HUES48 (cell line): ENCODE results near the gene GRHPR.
A peak's percentile ranks its signal among the peaks of the same experiment; 100 is the strongest.

Source experiments
- H3K27ac ChIP-seq: one replicate; pipeline ENCODE4 v1.7.0; 2013; ENCODE audit warnings: low read depth, low read length, inconsistent platforms
- H3K27me3 ChIP-seq: 2 replicates; pipeline ENCODE4 v1.6.1; 2013; ENCODE audit warnings: mild to moderate bottlenecking, low read length; ENCODE audit not compliant: control insufficient read depth, insufficient read depth
- H3K36me3 ChIP-seq: 2 replicates; pipeline ENCODE4 v1.6.1; 2013; ENCODE audit warnings: low read length; ENCODE audit not compliant: control insufficient read depth, insufficient read depth
- H3K4me1 ChIP-seq: 2 replicates; pipeline ENCODE4 v1.6.1; 2013; ENCODE audit warnings: mild to moderate bottlenecking, low read length; ENCODE audit not compliant: control insufficient read depth, insufficient read depth
- H3K4me3 ChIP-seq: 2 replicates; pipeline ENCODE4 v1.5.1; 2013; ENCODE audit warnings: mild to moderate bottlenecking, low read depth, low read length
- H3K9ac ChIP-seq: 2 replicates; pipeline ENCODE4 v1.6.1; 2013; ENCODE audit warnings: mild to moderate bottlenecking, low read depth, low read length, moderate library complexity
- H3K9me3 ChIP-seq: 2 replicates; pipeline ENCODE4 v1.6.1; 2013; ENCODE audit warnings: low read length; ENCODE audit not compliant: control insufficient read depth, insufficient read depth

Gene GRHPR

GRCh38 chr9:37437010-37437409, 14.5 kb downstream of the GRHPR start:
- Histone ChIP-seq H3K36me3 (peaks cover 86% of the 10 kb centered on the region), H3K27me3 (no peaks in the 10 kb centered on the region)

DNA sequence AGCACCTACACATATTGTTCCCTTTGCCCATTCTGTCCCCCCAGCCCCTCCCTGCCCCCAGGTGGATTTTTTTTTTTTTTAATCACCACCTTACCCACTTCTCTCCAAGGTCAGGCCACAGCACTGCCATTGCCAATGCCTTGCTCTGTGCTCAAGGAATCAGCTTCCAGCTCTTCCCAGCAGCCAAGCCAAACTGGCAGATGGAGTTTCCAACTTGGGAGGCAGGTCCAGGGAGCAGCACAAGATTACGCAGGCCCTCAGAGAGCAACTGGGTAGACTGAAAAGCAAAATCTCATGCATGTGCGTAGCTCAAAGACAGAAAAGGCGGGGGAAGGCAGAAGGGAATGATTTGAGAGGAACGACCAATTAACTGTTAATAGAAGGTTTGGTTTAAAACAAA, 15.1 kb downstream of the GRHPR start:
- H3K4me1 ChIP-seq: peaks cover 14% of the 10 kb centered on the region; the same call in 1 of the 2 replicates
- no peaks in the 10 kb centered on the region for H3K27me3 ChIP-seq
- peaks cover 88% of the 10 kb centered on the region for H3K36me3 ChIP-seq
- no peak overlapping the region for H3K27ac ChIP-seq
- H3K9ac ChIP-seq: no peak overlapping the region
- H3K9me3 ChIP-seq: no peaks in the 10 kb centered on the region
- H3K4me3 ChIP-seq: no peak overlapping the region

More at GRCh38 chr9:37437010-37437409, 14.5 kb downstream of the GRHPR start:
- Histone ChIP-seq H3K4me3 (no peak overlapping the region), H3K4me1 (peaks cover 14% of the 10 kb centered on the region; the same call in 1 of the 2 replicates), H3K27ac (no peak overlapping the region), H3K9me3 (no peaks in the 10 kb centered on the region), H3K9ac (no peak overlapping the region)

DNA sequence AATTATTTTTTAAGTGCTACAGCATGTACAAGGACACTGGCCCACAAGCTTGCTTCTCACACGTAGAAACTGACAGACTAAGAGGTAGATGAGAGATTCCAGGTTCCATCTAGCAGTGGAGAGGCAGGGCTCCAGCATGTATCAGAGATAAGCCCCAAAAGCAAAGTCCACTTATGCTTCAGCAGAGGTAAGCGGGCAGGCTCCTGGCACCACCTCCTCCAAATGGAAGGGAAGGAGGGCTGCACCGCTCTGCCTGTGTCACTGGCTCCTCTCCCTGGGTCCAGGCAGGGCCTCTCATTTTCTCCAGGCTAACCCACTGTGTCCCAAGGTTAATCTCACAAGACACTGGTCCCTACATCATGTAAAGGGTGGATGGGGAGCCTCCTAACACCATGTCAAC, 15.9 kb downstream of the GRHPR start:
- Histone ChIP-seq H3K4me1 (peaks cover 13% of the 10 kb centered on the region; the same call in 1 of the 2 replicates), H3K36me3 (peaks cover 87% of the 10 kb centered on the region), H3K4me3 (no peak overlapping the region), H3K27ac (no peak overlapping the region), H3K9ac (no peak overlapping the region), H3K27me3 (no peaks in the 10 kb centered on the region), H3K9me3 (no peaks in the 10 kb centered on the region)

- Histone ChIP-seq H3K27me3 (no peaks in the 10 kb centered on the region), H3K9ac (no peak overlapping the region), H3K27ac (no peak overlapping the region), H3K4me3 (no peak overlapping the region), H3K9me3 (no peaks in the 10 kb centered on the region), H3K36me3 (peaks cover 61% of the 10 kb centered on the region), H3K4me1 (no peaks in the 10 kb centered on the region)
Measured at GRCh38 chr9:37441776-37442370, 19.4 kb downstream of the GRHPR start.

GRCh38 chr9:37442556-37442955, 20.1 kb downstream of the GRHPR start:
- no peaks in the 10 kb centered on the region for H3K9me3 ChIP-seq
- H3K27ac ChIP-seq: no peak overlapping the region
- H3K4me1 ChIP-seq: no peaks in the 10 kb centered on the region
- no peak overlapping the region for H3K4me3 ChIP-seq
- no peak overlapping the region for H3K9ac ChIP-seq
- peaks cover 54% of the 10 kb centered on the region for H3K36me3 ChIP-seq
- H3K27me3 ChIP-seq: no peaks in the 10 kb centered on the region

GRCh38 chr9:37443566-37443965, 21.1 kb downstream of the GRHPR start:
- no peaks in the 10 kb centered on the region for H3K27me3 ChIP-seq
- no peaks in the 10 kb centered on the region for H3K9me3 ChIP-seq
- H3K9ac ChIP-seq: no peak overlapping the region
- H3K36me3 ChIP-seq: peaks cover 49% of the 10 kb centered on the region
- H3K27ac ChIP-seq: no peak overlapping the region
- no peaks in the 10 kb centered on the region for H3K4me1 ChIP-seq
- no peak overlapping the region for H3K4me3 ChIP-seq

- Histone ChIP-seq H3K9ac (no peak overlapping the region), H3K36me3 (peaks cover 37% of the 10 kb centered on the region), H3K27ac (no peak overlapping the region)
Measured at GRCh38 chr9:37444890-37445289, 22.4 kb downstream of the GRHPR start.

GRCh38 chr9:37445832-37446231, 23.3 kb downstream of the GRHPR start:
- Histone ChIP-seq H3K4me3 (no peak overlapping the region), H3K36me3 (peaks cover 31% of the 10 kb centered on the region), H3K9ac (no peak overlapping the region), H3K27ac (no peak overlapping the region), H3K4me1 (no peaks in the 10 kb centered on the region; the same call in 1 of the 2 replicates), H3K9me3 (no peaks in the 10 kb centered on the region), H3K27me3 (no peaks in the 10 kb centered on the region)

More at GRCh38 chr9:37444890-37445289, 22.4 kb downstream of the GRHPR start:
- Histone ChIP-seq H3K4me1 (no peaks in the 10 kb centered on the region; the same call in 1 of the 2 replicates), H3K4me3 (no peak overlapping the region), H3K27me3 (no peaks in the 10 kb centered on the region), H3K9me3 (no peaks in the 10 kb centered on the region)

DNA sequence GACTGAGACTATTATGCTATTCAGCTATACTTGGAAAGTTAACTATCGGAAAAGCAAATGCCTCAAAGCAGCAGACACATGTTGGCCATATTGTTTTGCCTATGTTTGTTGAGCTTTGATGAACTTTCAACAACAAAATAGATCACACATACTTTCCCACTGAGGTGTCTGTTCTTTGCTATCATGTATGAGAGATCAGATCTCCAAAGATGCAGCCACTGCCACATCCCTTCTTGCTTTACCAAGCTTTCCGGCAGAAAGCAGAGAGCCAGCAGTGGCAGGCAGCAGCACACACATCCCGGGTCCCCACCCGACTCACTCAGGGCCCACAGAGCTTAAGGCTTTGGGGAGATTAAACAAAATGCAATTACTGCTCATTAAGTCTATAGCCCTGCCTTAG, 23.9 kb downstream of the GRHPR start:
- Histone ChIP-seq H3K9me3 (no peaks in the 10 kb centered on the region), H3K27me3 (no peaks in the 10 kb centered on the region), H3K36me3 (peaks cover 25% of the 10 kb centered on the region), H3K9ac (no peak overlapping the region), H3K4me3 (no peak overlapping the region), H3K27ac (no peak overlapping the region), H3K4me1 (no peaks in the 10 kb centered on the region; the same call in 1 of the 2 replicates)

GRCh38 chr9:37447111-37447510, 24.6 kb downstream of the GRHPR start:
- peaks cover 18% of the 10 kb centered on the region for H3K36me3 ChIP-seq

GRCh38 chr9:37449862-37450632, 27.6 kb downstream of the GRHPR start:
- Histone ChIP-seq H3K27ac (peak overlapping the region; percentile 33), H3K4me3 (no peak overlapping the region), H3K27me3 (no peaks in the 10 kb centered on the region), H3K9me3 (no peaks in the 10 kb centered on the region), H3K36me3 (peaks cover 10% of the 10 kb centered on the region), H3K9ac (no peak overlapping the region), H3K4me1 (no peaks in the 10 kb centered on the region; the same call in 1 of the 2 replicates)

More at GRCh38 chr9:37447111-37447510, 24.6 kb downstream of the GRHPR start:
- no peak overlapping the region for H3K4me3 ChIP-seq
- H3K27me3 ChIP-seq: no peaks in the 10 kb centered on the region
- H3K9ac ChIP-seq: no peak overlapping the region
- H3K27ac ChIP-seq: no peak overlapping the region
- H3K9me3 ChIP-seq: no peaks in the 10 kb centered on the region
- no peaks in the 10 kb centered on the region; the same call in 1 of the 2 replicates for H3K4me1 ChIP-seq
